Lower leg skin (tissue), 3 donors: ENCODE data around the gene IPO9.

ENCODE experiments used
- CTCF ChIP-seq, 3 donors: fragments of 450-650 bp; IDR thresholded peaks; one replicate each; pipeline ENCODE4 v1.5.1; 2016; ENCODE audit warnings: antibody characterized with exemption in 3 of 3, mild to moderate bottlenecking in 3 of 3, moderate library complexity in 2 of 3
- POLR2A ChIP-seq, 2 donors: fragments of 450-650 bp; IDR thresholded peaks; one replicate each; pipeline ENCODE4 v1.6.1; 2016 to 2017; ENCODE audit warnings: antibody characterized with exemption in 2 of 2, mild to moderate bottlenecking in 1 of 2, moderate library complexity in 1 of 2

GRCh38 chr1:201906336-201906735 lies 77.4 kb downstream of the IPO9 start:
- TF ChIP-seq CTCF (IDR thresholded peaks at IDR 0.05) (no peak), POLR2A (IDR thresholded peaks at IDR 0.05) (no peak)
